GM21529 (cell line): ENCODE results near the gene LRRC1.

Experiments used
- ATAC-seq: cut with Tn5 transposase; IDR thresholded peaks from one replicate; pipeline ENCODE4 v1.9.1; 2021; ENCODE audit not compliant: unreplicated experiment

Gene LRRC1

GRCh38 chr6:53878808-53879207 lies 84.0 kb downstream of the LRRC1 start:
- no peak for ATAC-seq

GRCh38 chr6:53879608-53880007 lies 84.8 kb downstream of the LRRC1 start:
- no peak for ATAC-seq

DNA sequence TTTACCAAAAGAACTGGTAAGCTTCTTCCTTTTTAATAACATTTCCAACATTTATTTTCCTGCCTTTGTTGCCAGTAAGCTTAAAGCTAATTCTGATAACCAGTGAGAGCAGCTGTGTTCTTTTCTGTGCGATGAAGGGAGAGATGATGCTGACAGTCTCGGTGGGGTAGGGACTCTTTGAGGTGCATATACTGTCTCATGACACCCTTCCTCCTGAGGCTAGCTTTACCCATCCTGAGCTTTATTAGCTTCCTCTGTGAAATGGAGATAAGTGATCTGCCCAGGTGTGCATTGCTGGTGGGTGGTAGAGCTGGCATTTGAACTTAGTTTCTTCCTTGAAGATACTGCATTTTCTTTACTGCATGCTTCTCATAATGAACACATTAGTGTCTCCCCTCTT lies 92.5 kb downstream of the LRRC1 start:
- no peak for ATAC-seq

GRCh38 chr6:53888931-53889330 lies 94.1 kb downstream of the LRRC1 start:
- ATAC-seq = no peak

- ATAC-seq = no peak
Observed at GRCh38 chr6:53889365-53889764, 94.6 kb downstream of the LRRC1 start.

DNA sequence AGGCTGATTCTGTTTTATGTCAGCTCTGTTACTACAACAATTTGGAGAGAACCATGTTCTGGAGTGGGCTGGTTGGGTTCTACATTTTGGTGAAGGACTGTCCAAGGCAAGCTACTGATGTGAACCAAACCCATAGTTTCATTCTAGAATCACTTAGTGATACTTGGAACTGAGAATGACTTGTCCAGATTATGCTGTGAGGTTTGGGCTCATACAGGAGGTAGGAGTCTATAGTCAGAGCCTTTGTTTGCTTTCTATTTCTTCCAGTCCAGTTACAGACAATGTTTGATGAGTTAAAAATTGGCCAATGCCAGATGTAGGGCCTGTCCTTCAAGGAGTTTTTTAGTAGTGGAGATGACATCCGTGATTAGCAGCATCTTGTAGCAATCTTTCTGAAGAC lies 97.9 kb downstream of the LRRC1 start:
- ATAC-seq = peak; percentile 65

GRCh38 chr6:53894091-53894490 lies 99.3 kb downstream of the LRRC1 start:
- ATAC-seq = peak; percentile 74

DNA sequence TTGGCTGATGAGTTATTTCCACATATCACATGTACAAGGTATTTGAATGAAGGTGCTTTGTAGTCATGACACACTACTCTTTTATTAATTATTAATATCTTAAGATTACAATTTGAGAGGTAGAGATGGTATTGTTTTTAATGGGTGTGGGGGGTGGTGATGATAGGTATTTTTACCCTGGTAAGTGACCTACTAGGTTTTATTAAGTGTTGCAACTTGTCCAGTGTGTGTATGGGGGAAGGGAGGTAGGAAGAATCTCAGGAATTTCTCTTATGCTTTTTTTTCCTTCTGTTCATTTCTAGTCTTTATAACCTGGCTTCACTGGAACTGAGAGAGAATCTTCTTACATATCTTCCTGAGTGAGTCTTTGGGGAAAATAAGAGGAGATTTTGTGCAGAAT lies 101.4 kb downstream of the LRRC1 start:
- no peak for ATAC-seq

GRCh38 chr6:53898026-53898795 lies 103.4 kb downstream of the LRRC1 start:
- no peak for ATAC-seq

DNA sequence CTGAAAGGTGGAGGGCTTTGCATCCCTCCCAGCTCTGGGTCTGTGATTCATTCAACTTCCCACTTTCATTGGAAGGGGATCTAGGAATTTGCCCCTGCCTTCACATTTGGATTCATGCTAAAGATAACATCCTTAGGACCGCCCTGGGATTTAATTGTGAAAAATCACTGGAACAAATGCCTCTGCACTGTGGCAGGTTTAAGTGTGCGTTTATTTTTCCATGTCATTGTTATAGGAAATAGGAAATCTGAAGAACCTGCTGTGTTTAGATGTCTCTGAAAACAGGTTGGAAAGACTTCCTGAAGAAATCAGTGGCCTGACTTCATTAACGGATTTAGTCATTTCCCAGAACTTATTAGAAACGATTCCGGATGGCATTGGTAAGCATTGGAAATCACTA lies 104.7 kb downstream of the LRRC1 start:
- no peak for ATAC-seq

- no peak for ATAC-seq
Observed at GRCh38 chr6:53903357-53903756, 108.6 kb downstream of the LRRC1 start.

DNA sequence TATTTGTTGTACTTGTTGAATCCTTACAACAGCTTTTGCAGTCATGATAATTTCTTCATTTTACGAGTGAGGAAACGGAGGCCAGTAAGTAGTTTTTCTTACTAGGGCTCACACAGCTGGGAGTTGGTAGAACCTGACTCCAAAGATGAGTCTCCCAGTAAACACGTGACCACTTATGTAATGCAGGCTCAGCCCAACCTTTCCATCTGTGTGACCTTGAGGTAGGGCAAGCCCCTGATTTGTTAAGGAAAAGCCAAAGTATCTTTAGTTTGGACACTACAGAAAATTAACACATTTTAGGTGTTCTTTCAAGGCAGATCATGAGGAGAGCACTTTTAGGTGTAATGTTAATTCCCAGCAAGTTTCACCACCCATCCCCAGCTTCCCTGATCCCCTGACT lies 111.3 kb downstream of the LRRC1 start:
- no peak for ATAC-seq

- ATAC-seq = no peak
Observed at GRCh38 chr6:53906842-53907241, 112.0 kb downstream of the LRRC1 start.

GRCh38 chr6:53910834-53911233 lies 116.0 kb downstream of the LRRC1 start:
- ATAC-seq = no peak

DNA sequence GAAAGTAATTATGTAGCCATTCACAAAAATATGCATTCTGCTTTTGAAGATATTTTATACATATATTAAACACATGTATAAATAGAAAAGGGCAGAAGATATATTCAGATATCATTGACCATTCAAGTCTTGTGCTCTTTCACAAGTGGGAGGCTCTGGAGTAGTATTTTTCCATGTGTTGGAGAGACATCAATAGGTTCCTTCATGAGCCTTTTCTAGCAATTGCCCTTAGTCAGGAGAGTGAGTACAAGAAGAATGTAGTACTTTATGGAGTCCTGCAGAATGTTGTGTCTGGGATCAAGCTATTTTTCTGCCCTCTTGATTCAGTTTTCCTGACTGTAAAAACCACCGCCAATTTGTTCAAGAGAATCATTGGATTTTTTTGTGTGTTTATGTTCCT lies 117.9 kb downstream of the LRRC1 start:
- ATAC-seq = no peak

DNA sequence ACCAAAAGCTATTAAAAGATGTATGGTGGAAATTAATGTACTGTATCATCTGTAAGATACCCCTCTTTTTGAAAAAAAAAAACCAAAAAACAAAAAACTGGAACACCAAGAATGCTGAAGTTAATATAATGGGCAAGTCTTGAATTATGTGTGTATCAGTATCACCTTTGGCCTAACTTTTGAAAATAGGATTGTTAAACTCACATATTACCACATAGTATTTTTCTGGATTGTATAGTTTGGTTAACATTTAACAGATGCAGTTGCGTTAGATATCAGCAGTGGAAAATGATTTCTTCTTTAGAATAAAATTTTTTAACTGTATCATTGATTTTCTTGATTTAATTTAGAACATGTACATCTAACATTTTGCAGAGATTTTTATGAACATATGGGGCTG lies 118.5 kb downstream of the LRRC1 start:
- no peak for ATAC-seq

GRCh38 chr6:53915026-53915691 lies 120.4 kb downstream of the LRRC1 start:
- ATAC-seq = no peak

GRCh38 chr6:53916804-53917463 lies 122.1 kb downstream of the LRRC1 start:
- peak; percentile 60 for ATAC-seq

- ATAC-seq = peak; percentile 65
Observed at GRCh38 chr6:53917464-53917842, 122.6 kb downstream of the LRRC1 start.

GRCh38 chr6:53918854-53919510 lies 124.2 kb downstream of the LRRC1 start:
- no peak for ATAC-seq

DNA sequence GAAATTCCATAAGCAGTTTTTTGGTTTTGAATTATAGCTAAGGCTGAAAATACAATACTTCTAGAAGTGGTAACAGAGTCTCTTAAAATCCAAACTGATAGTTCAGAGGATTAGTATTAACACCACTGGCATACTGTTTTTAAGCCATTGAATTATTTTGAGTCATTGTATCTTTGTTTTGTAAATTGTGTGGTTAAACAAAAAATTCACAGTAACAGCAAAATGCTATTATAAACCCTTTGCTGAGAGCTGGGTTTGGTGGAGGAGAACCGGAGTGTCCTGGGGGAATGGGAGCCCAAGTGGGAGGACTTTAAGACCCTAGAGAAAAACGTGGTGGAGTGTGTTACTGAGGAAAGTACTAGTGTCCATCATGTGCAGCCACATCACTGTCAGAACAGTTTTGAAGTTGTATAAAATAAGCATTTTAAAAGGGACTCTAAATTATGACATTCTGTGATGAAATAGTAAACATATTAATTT lies 125.1 kb downstream of the LRRC1 start:
- no peak for ATAC-seq

GRCh38 chr6:53920881-53921280 lies 126.1 kb downstream of the LRRC1 start:
- ATAC-seq = no peak
